B cell (primary cell): ENCODE results near the gene MAP10. TPM values are rescaled to one million over a fixed set of nuclear protein-coding genes. Genes with fewer than 3 reads are reported as not detected.

ENCODE experiments used
- ATAC-seq: fragments of 200-7000 bp; cut with Tn5 transposase; one replicate; pipeline ENCODE4 v1.10.0; 2021; ENCODE audit warnings: low read depth, mild to moderate bottlenecking, moderate number of reproducible peaks, moderate library complexity
- CTCF ChIA-PET: fragments of 350-600 bp; sonication (Branson Sonifier 250); formaldehyde crosslinking; loops from one replicate; lab custom pipeline; 2021; ENCODE audit warnings: antibody characterized with exemption, inconsistent platforms; lab: Charles Lee
- POLR2A ChIA-PET: fragments of 350-600 bp; sonication (Branson Sonifier 250); formaldehyde crosslinking; loops from one replicate; lab custom pipeline; 2021; ENCODE audit warnings: antibody characterized with exemption; lab: Charles Lee
- DNase-seq: peaks from one replicate; pipeline ENCODE4 v3.0.0; 2013
- H2AFZ ChIP-seq: 2 replicates; pipeline ENCODE4 v1.6.1; 2012; ENCODE audit warnings: mild to moderate bottlenecking, low read depth, low read length; ENCODE audit not compliant: insufficient read depth, poor library complexity, severe bottlenecking
- H3K27ac ChIP-seq, 2 donors: 1 replicate in 1 of 2; 2 replicates in 1 of 2; pipeline ENCODE4 v1.5.1; 2012 to 2013; ENCODE audit warnings: low read length in 2 of 2, mild to moderate bottlenecking in 2 of 2, moderate library complexity in 1 of 2
- H3K27me3 ChIP-seq, 4 experiments: fragments of 200-600 bp in 1 of 4; sonication (generic) in 1 of 4; replicated peaks in 1 of 4; 1 replicate in 2 of 4; 2 replicates in 2 of 4; pipeline versions ENCODE4 v1.6.1 to v1.7.0; 2013 to 2016; ENCODE audit warnings: low read length in 3 of 4, mild to moderate bottlenecking in 2 of 4, mixed read lengths in 1 of 4, moderate library complexity in 1 of 4; ENCODE audit not compliant: insufficient read depth in 4 of 4, control insufficient read depth in 3 of 4; ENCODE audit errors: control extremely low read depth in 1 of 4
- H3K36me3 ChIP-seq, 2 experiments: replicated peaks in 1 of 2; 1 replicate in 1 of 2; 2 replicates in 1 of 2; pipeline versions ENCODE4 v1.6.1 to v1.7.1; 2013; ENCODE audit warnings: low read length in 1 of 2; ENCODE audit not compliant: insufficient read depth in 2 of 2, control insufficient read depth in 1 of 2; ENCODE audit errors: control extremely low read depth in 1 of 2, extremely low read depth in 1 of 2
- H3K4me1 ChIP-seq, 2 donors: fragments of 200-600 bp in 1 of 2; sonication (generic) in 1 of 2; 1 replicate in 1 of 2; 2 replicates in 1 of 2; pipeline versions ENCODE4 v1.5.1 to v1.6.1; 2013 to 2017; ENCODE audit warnings: low read length in 2 of 2; ENCODE audit not compliant: control insufficient read depth in 2 of 2, insufficient read depth in 2 of 2
- H3K4me2 ChIP-seq: replicated peaks from 2 replicates; pipeline ENCODE3; 2012; ENCODE audit warnings: mild to moderate bottlenecking, low read depth, low read length; ENCODE audit not compliant: poor library complexity, severe bottlenecking
- H3K4me3 ChIP-seq, 5 experiments: fragments of 200-600 bp in 1 of 5; sonication (generic) in 1 of 5; 1 replicate in 3 of 5; 2 replicates in 2 of 5; pipeline versions ENCODE4 v1.5.1 to v1.7.0; 2011 to 2016; ENCODE audit warnings: low read length in 4 of 5, mild to moderate bottlenecking in 4 of 5, low read depth in 2 of 5, control low read depth in 1 of 5, moderate library complexity in 1 of 5; ENCODE audit not compliant: insufficient read depth in 1 of 5; ENCODE audit errors: control extremely low read depth in 1 of 5, extremely low read depth in 1 of 5
- H3K79me2 ChIP-seq: fragments of 200-600 bp; sonication (generic); one replicate; pipeline ENCODE4 v1.6.0; 2016; ENCODE audit warnings: low read length; ENCODE audit not compliant: control insufficient read depth, insufficient read depth
- H3K9ac ChIP-seq: fragments of 200-600 bp; sonication (generic); 2 replicates; pipeline ENCODE4 v1.6.1; 2017; ENCODE audit warnings: mild to moderate bottlenecking, low read length, moderate library complexity
- H3K9me3 ChIP-seq, 3 donors: one replicate each; pipeline versions ENCODE4 v1.6.1 to v1.7.1; 2013; ENCODE audit warnings: low read length in 2 of 3; ENCODE audit not compliant: control insufficient read depth in 2 of 3, insufficient read depth in 1 of 3; ENCODE audit errors: control extremely low read depth in 1 of 3
- H4K20me1 ChIP-seq: 2 replicates; pipeline ENCODE4 v1.6.0; 2012; ENCODE audit warnings: mild to moderate bottlenecking, low read length; ENCODE audit not compliant: insufficient read depth, control insufficient read depth, poor library complexity, severe bottlenecking
- H3K27ac Mint-ChIP-seq: one replicate; pipeline ENCODE4 v1.8.0; 2021; ENCODE audit warnings: mixed read lengths
- H3K27me3 Mint-ChIP-seq: one replicate; pipeline ENCODE4 v1.8.0; 2021; ENCODE audit warnings: mixed read lengths
- H3K4me1 Mint-ChIP-seq: one replicate; pipeline ENCODE4 v1.8.0; 2021; ENCODE audit warnings: mixed read lengths
- H3K4me3 Mint-ChIP-seq: one replicate; pipeline ENCODE4 v1.8.0; 2021; ENCODE audit warnings: mixed read lengths
- H3K9me3 Mint-ChIP-seq: one replicate; pipeline ENCODE4 v1.8.0; 2022; ENCODE audit warnings: mixed read lengths; ENCODE audit not compliant: insufficient read depth
- CTCF ChIP-seq: fragments of 200-600 bp; IDR thresholded peaks from one replicate; pipeline ENCODE4 v1.8.0; 2022; ENCODE audit warnings: antibody characterized with exemption, mild to moderate bottlenecking
- EZH2 ChIP-seq: IDR thresholded peaks from 2 replicates; pipeline ENCODE4 v1.6.1; 2012; ENCODE audit warnings: borderline replicate concordance, low read depth, mild to moderate bottlenecking, moderate library complexity, low read length; ENCODE audit not compliant: insufficient read depth, poor library complexity, severe bottlenecking
- WGBS: methylation state at CpG from one replicate; pipeline ENCODE4 v1.1.5; 2013; ENCODE audit warnings: missing lambda C conversion rate; ENCODE audit not compliant: insufficient coverage; 5-methylcytosine and 5-hydroxymethylcytosine counted together
- intact Hi-C: fragments of 100-400 bp; cut with micrococcal nuclease; formaldehyde crosslinking; loops from one replicate; pipeline ENCODE4 v1.10.0; 2022
- polyA plus RNA-seq: library from polyadenylated mRNA; depleted of rRNA; stranded (reverse); fragments of >200 nt; gene quantifications from 2 replicates; pipeline ENCODE4 v1.2.3, GENCODE V29; 2012
- total RNA-seq, 2 donors: library from RNA; stranded (reverse); fragments of 120-200 nt in 1 of 2; gene quantifications; 1 replicate in 1 of 2; 2 replicates in 1 of 2; pipeline versions ENCODE4 v1.2.3 to v1.2.4, GENCODE V29; 2013 to 2022

MAP10 gene
- total and polyA plus RNA-seq, 2 donors (not counting 1 experiment from before 2014, with no cell fraction given): 0.60 to 1.9 TPM

- no peaks in the 10 kb centered on the region for H3K4me1 Mint-ChIP-seq
- no peak overlapping the region for H3K4me3 Mint-ChIP-seq
- H3K4me3 ChIP-seq: no peak overlapping the region
- no peaks in the 10 kb centered on the region for H3K9me3 Mint-ChIP-seq
- peaks cover 0 to 3% (median 0%) of the 10 kb centered on the region in 4 experiments for H3K27me3 ChIP-seq
- H3K79me2 ChIP-seq: no peaks in the 10 kb centered on the region
- H4K20me1 ChIP-seq: no peaks in the 10 kb centered on the region
- intact Hi-C loops: no loop called here
- peaks cover 10% of the 10 kb centered on the region for H3K27me3 Mint-ChIP-seq
- H3K4me1 ChIP-seq: no peaks in the 10 kb centered on the region
- H3K9me3 ChIP-seq: peaks cover 0 to 4% (median 0%) of the 10 kb centered on the region in 3 donors
- no peak overlapping the region for H3K4me2 ChIP-seq
- ChIA-PET POLR2A (no interaction called here), CTCF (no interaction called here)
- TF ChIP-seq EZH2 (no peak), CTCF (no peak)
- no peak for ATAC-seq
- no peaks in the 10 kb centered on the region for H3K36me3 ChIP-seq
- no peak overlapping the region for H2AFZ ChIP-seq
- H3K27ac Mint-ChIP-seq: no peak overlapping the region
- no peak for DNase-seq
- H3K9ac ChIP-seq: no peak overlapping the region
- H3K27ac ChIP-seq: no peak overlapping the region
- 100% methylated on average over 4 of the region's 7 CpGs for WGBS
These were observed 18.3 kb upstream of the MAP10 start for GRCh38 chr1:232786845-232787455.

GRCh38 chr1:232788235-232788872 lies 16.9 kb upstream of the MAP10 start:
- WGBS: 89% methylated on average over 7 of the region's 7 CpGs
- Mint-ChIP-seq H3K4me1 (no peaks in the 10 kb centered on the region), H3K4me3 (no peak overlapping the region), H3K27ac (no peak overlapping the region), H3K9me3 (no peaks in the 10 kb centered on the region), H3K27me3 (peaks cover 16% of the 10 kb centered on the region)
- ATAC-seq: no peak
- Histone ChIP-seq H2AFZ (no peak overlapping the region), H4K20me1 (no peaks in the 10 kb centered on the region), H3K4me3 (no peak overlapping the region), H3K79me2 (no peaks in the 10 kb centered on the region), H3K9me3 (peaks cover 0 to 4% (median 0%) of the 10 kb centered on the region in 3 donors), H3K4me1 (no peaks in the 10 kb centered on the region), H3K27me3 (peaks cover 0 to 3% (median 0%) of the 10 kb centered on the region in 4 experiments), H3K36me3 (no peaks in the 10 kb centered on the region), H3K9ac (no peak overlapping the region), H3K4me2 (no peak overlapping the region), H3K27ac (no peak overlapping the region)
- intact Hi-C loops: no loop called here
- ChIA-PET CTCF (no interaction called here), POLR2A (no interaction called here)
- TF ChIP-seq CTCF (no peak), EZH2 (no peak)
- DNase-seq: no peak
